Effector CD4-positive, alpha-beta T cell (primary cell): ENCODE results near the gene GPR27. TPM values are rescaled to one million over a fixed set of nuclear protein-coding genes. Genes with fewer than 3 reads are reported as not detected.
A peak's percentile ranks its signal among the peaks of the same experiment; 100 is the strongest.

Source experiments
- DNase-seq: peaks from one replicate; pipeline ENCODE4 v3.0.0-alpha.2; 2020
- total RNA-seq: gene quantifications from one replicate; lab custom pipeline; 2026; lab: John Stamatoyannopoulos, UW

Gene GPR27
- not detected for total RNA-seq

DNA sequence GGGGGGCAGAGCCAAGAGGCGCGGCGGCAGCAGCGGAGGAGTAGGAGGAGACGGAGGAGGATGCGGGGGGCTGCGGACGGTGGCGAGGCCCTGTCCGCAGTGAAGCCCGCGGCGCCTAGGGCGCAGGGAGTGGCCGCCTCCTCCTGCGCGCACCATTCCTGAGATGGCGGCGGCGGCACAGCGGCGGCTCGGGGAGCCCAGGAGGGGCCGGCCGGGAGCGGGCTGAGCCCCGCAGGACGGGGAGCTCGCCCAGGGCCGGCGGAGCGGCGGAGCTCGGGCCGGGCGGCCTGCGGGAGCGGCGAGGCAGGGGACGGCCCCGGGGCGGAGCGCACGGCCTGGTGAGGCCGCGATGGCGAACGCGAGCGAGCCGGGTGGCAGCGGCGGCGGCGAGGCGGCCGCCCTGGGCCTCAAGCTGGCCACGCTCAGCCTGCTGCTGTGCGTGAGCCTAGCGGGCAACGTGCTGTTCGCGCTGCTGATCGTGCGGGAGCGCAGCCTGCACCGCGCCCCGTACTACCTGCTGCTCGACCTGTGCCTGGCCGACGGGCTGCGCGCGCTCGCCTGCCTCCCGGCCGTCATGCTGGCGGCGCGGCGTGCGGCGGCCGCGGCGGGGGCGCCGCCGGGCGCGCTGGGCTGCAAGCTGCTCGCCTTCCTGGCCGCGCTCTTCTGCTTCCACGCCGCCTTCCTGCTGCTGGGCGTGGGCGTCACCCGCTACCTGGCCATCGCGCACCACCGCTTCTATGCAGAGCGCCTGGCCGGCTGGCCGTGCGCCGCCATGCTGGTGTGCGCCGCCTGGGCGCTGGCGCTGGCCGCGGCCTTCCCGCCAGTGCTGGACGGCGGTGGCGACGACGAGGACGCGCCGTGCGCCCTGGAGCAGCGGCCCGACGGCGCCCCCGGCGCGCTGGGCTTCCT lies at the start of gene GPR27:
Gene GPR27, plus strand, starts transcription at position 155 of the 909 bp plus-strand sequence. Its CDS starts 195 bp downstream, at position 350.
- DNase-seq = no peak

- no peak for DNase-seq
These were observed 48.7 kb upstream of the GPR27 start for GRCh38 chr3:71704915-71705314.

DNA sequence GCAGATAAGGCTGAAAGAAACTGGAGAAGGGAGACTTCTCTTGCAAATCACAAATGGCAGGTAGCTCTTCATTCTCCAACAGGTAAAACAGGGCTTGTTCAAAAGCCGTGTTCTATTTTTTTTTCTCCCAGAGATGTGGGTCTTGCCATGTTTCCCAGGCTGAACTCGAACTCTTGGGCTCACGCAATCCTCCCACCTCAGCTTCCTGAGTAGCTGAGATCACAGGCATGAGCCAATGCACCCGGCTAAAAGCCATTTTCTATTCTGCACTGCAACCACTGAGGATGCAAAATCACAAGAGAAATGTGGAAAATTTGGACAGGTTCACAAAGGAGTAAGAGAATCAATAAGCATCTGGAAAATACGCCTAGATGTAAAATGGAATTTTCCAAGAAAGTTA lies 48.0 kb upstream of the GPR27 start:
- DNase-seq = no peak

DNA sequence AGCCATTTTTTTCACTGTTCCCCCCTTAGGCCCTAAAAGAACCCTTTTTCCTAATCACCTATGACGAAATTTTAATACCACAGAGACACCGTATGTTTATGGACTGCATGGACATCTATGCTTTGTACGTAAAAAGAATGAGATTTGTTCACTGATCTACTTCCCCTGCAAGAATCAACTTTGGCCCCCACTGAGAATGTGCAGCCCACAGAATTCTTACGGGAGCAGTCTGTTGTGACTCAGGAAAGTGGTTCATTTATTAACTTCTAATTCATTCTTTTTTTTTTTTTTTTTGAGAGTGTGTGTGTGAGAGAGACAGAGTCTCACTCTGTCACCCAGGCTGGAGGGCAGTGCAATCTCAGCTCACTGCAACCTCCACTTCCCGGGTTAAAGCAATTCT lies 46.1 kb upstream of the GPR27 start:
- DNase-seq = no peak

- no peak for DNase-seq
These were observed 45.1 kb upstream of the GPR27 start for GRCh38 chr3:71708476-71709105.

GRCh38 chr3:71709908-71710511 lies 43.6 kb upstream of the GPR27 start:
- DNase-seq = no peak

GRCh38 chr3:71710906-71711494 lies 42.7 kb upstream of the GPR27 start:
- no peak for DNase-seq

GRCh38 chr3:71713041-71713440 lies 40.6 kb upstream of the GPR27 start:
- no peak for DNase-seq

DNA sequence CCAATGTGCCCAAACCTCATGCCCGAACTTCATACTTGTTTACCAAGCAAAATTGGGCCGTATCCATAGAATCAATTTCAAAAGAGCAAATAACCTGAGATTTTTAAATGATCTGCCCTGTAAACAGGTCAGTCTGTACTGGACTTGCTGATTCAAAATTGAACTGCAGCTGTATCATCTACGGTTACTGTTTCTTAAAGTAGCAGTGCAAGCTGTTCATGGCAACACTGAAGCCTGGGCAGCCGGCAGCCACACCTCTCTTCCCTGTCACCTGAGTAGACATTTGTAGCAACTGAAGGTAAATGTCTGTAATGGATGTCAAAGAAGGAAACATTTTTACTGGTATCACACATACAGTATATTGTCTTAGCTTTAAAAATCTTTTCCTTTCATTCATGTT lies 39.1 kb upstream of the GPR27 start:
- no peak for DNase-seq

DNA sequence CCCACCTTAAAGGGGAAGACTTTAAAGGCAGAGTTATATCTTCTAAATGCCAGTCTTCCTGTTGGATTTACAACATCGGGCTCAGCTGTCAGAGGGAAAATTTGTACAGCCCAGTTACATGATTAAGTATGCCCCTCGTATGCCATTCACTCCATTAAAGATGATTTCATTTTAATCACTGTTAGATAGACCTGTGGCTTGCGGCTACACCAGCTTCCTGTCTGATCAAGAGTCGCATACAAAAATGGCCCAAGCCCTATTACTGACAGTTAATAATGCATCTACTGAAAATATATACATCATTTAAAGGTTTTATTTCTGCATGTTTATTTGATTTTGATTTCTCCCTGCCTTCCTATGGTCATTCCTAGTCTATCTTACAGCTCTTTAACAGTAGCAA lies 35.6 kb upstream of the GPR27 start:
- no peak for DNase-seq

DNA sequence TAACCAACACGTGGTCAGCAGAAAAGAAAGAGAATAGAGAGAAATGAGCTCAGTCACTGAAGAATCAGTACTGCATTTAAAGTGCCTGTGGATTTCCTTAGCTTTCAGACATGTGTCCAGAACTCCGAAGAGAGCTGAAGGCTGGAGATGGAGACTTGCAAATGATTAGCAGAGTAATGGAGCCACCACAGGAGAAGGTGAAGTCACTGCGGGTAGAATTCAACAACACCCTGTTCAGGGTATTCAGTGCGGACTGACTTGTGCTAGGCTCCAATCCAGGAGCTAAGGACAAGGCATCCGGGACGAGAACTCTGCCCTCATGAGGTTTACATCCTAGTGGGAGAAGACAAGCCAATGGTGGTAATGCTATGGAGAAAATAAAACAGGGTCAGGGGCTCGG lies 32.7 kb upstream of the GPR27 start:
- no peak for DNase-seq

- no peak for DNase-seq
These were observed 32.0 kb upstream of the GPR27 start for GRCh38 chr3:71721651-71722157.

GRCh38 chr3:71722693-71723092 lies 31.0 kb upstream of the GPR27 start:
- DNase-seq = no peak

DNA sequence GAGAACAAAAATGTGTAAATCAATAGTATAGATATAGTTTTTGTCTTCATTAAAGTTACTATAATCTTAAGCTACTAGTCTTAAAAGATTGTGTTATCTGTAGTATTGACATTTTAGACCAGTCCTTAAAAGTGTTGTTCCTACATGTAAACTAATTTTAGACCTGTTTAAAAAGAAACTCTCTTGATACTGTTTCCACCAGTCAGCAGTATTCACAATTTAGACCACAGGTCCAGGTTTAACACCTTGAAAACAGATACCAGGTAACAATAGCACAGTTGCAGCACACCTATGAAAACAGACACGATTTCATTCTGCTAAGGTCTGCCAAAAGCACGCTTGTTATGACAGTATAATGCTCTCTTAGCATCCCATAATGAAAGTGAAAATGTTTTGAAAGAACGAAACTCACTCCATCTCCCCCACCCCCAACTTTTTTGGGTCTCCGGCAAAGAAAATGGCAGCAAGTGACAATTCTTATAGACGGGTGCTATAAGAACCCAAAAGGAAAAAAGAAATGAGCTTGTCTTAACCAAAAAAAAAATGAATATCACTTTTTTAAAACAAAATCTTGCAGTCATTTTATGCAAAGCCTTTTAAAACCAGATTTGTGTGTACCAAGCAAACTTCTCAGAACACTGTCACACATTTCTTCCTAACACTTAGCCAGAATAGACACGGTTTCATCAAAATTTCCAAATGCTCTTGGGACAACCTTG lies 30.0 kb upstream of the GPR27 start:
- DNase-seq = no peak

- no peak for DNase-seq
These were observed 29.5 kb upstream of the GPR27 start for GRCh38 chr3:71724171-71724453.

- DNase-seq = no peak
These were observed 28.9 kb upstream of the GPR27 start for GRCh38 chr3:71724584-71725270.

- DNase-seq = peak; percentile 21
These were observed 28.2 kb upstream of the GPR27 start, which contains the start of gene EIF4E3 for GRCh38 chr3:71725271-71725991. Gene EIF4E3 (minus strand): TSS chr3:71725402. CDS start chr3:71725367, 35 bp downstream.

GRCh38 chr3:71726146-71726545 lies 27.5 kb upstream of the GPR27 start:
- peak; percentile 36 for DNase-seq

- no peak for DNase-seq
These were observed 24.9 kb upstream of the GPR27 start for GRCh38 chr3:71728632-71729342.

GRCh38 chr3:71732637-71733036 lies 21.0 kb upstream of the GPR27 start:
- no peak for DNase-seq

DNA sequence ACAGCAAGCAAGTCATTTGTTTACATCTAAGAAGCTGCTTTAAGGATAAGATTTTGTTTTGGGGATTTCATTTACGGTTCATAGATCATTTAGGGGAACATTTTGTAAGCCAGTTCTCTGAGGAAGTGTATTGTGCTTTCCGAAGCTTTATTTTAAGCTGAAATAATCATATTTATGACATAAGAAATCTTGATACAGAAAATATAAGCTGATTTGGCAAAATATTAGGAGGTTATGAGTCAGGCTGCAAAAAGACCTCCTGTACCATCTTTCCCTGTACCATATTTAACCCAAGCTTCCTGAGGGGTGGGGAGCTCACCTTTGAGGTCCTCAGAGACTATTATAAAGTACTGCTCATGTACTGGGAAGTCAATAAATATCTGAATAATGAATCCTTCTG lies 20.3 kb upstream of the GPR27 start:
- DNase-seq = no peak
